HAP-1 (cell line): Measurements from ENCODE around the gene PSMB7.

ENCODE experiments used
- DNase-seq, 2 experiments: peaks; one replicate each; pipeline ENCODE4 v3.0.0-alpha.2; 2016 to 2020; ENCODE audit warnings: low spot score in 2 of 2
- H3K27me3 ChIP-seq: fragments of 250-450 bp; sonication (Bioruptor Pico); 2 replicates; pipeline ENCODE4 v1.5.1; 2020; ENCODE audit warnings: low read depth, mild to moderate bottlenecking, moderate library complexity
- H3K36me3 ChIP-seq: fragments of 250-450 bp; sonication (Bioruptor Pico); replicated peaks from 2 replicates; pipeline ENCODE4 v1.5.1; 2020; ENCODE audit warnings: mild to moderate bottlenecking
- H3K4me1 ChIP-seq: fragments of 250-450 bp; sonication (Bioruptor Pico); 2 replicates; pipeline ENCODE4 v1.5.1; 2020; ENCODE audit warnings: mild to moderate bottlenecking
- H3K4me3 ChIP-seq: fragments of 250-450 bp; sonication (Bioruptor Pico); 2 replicates; pipeline ENCODE4 v1.5.1; 2020; ENCODE audit warnings: mild to moderate bottlenecking, moderate library complexity
- H3K9me3 ChIP-seq: fragments of 250-450 bp; sonication (Bioruptor Pico); 2 replicates; pipeline ENCODE4 v1.5.1; 2020; ENCODE audit warnings: mild to moderate bottlenecking, moderate library complexity
- in situ Hi-C: fragments of 300-500 bp; cut with MboI; formaldehyde crosslinking; loops from 3 replicates; pipeline ENCODE4 v1.14.3; 2020; ENCODE audit warnings: low sequenced_read_pairs, inconsistent platforms, mixed read lengths

PSMB7 gene

GRCh38 chr9:124342776-124343485 lies 72.3 kb downstream of the PSMB7 start:
- Histone ChIP-seq H3K4me1 (no peaks in the 10 kb centered on the region), H3K36me3 (peaks cover 20% of the 10 kb centered on the region), H3K4me3 (no peak overlapping the region), H3K27me3 (no peaks in the 10 kb centered on the region), H3K9me3 (no peaks in the 10 kb centered on the region)
- no peak for DNase-seq
- in situ Hi-C loops: no loop called here

GRCh38 chr9:124342402-124342775 lies 72.9 kb downstream of the PSMB7 start:
- Histone ChIP-seq H3K4me3 (no peak overlapping the region), H3K36me3 (peaks cover 20% of the 10 kb centered on the region), H3K9me3 (0 out of 2 replicates have a peak, but pooled peaks cover under 1% of the 10 kb centered on the region), H3K4me1 (no peaks in the 10 kb centered on the region), H3K27me3 (no peaks in the 10 kb centered on the region)
- in situ Hi-C loops: no loop called here
- DNase-seq: no peak

- Histone ChIP-seq H3K4me3 (no peak overlapping the region), H3K4me1 (no peaks in the 10 kb centered on the region), H3K9me3 (0 out of 2 replicates have a peak, but pooled peaks cover 2% of the 10 kb centered on the region), H3K36me3 (peaks cover 19% of the 10 kb centered on the region), H3K27me3 (no peaks in the 10 kb centered on the region)
- DNase-seq: no peak
- in situ Hi-C loops: no loop called here
Measured at GRCh38 chr9:124341455-124342170, 73.6 kb downstream of the PSMB7 start.

GRCh38 chr9:124340219-124341069 lies 74.8 kb downstream of the PSMB7 start:
- Histone ChIP-seq H3K4me1 (no peaks in the 10 kb centered on the region), H3K36me3 (peaks cover 19% of the 10 kb centered on the region), H3K27me3 (no peaks in the 10 kb centered on the region), H3K9me3 (0 out of 2 replicates have a peak, but pooled peaks cover 2% of the 10 kb centered on the region), H3K4me3 (no peak overlapping the region)
- no peak for DNase-seq
- in situ Hi-C loops: no loop called here

- in situ Hi-C loops: no loop called here
- no peak overlapping the region for H3K4me3 ChIP-seq
Measured at GRCh38 chr9:124339603-124340146, 75.6 kb downstream of the PSMB7 start.

GRCh38 chr9:124337562-124337961 lies 77.7 kb downstream of the PSMB7 start:
- peaks cover 13% of the 10 kb centered on the region for H3K36me3 ChIP-seq
- in situ Hi-C loops: no loop called here
- no peak overlapping the region for H3K4me3 ChIP-seq
- H3K4me1 ChIP-seq: no peaks in the 10 kb centered on the region
- no peak for DNase-seq
- no peaks in the 10 kb centered on the region for H3K27me3 ChIP-seq
- 0 out of 2 replicates have a peak, but pooled peaks cover 2% of the 10 kb centered on the region for H3K9me3 ChIP-seq

More at GRCh38 chr9:124339603-124340146, 75.6 kb downstream of the PSMB7 start:
- H3K36me3 ChIP-seq: peaks cover 18% of the 10 kb centered on the region
- no peaks in the 10 kb centered on the region for H3K4me1 ChIP-seq
- DNase-seq: no peak
- H3K27me3 ChIP-seq: no peaks in the 10 kb centered on the region
- 0 out of 2 replicates have a peak, but pooled peaks cover 2% of the 10 kb centered on the region for H3K9me3 ChIP-seq

- peaks cover 17% of the 10 kb centered on the region for H3K36me3 ChIP-seq
- H3K9me3 ChIP-seq: 0 out of 2 replicates have a peak, but pooled peaks cover 2% of the 10 kb centered on the region
- H3K4me3 ChIP-seq: no peak overlapping the region
- no peaks in the 10 kb centered on the region for H3K4me1 ChIP-seq
- in situ Hi-C loops: no loop called here
- H3K27me3 ChIP-seq: no peaks in the 10 kb centered on the region
- no peak for DNase-seq
Measured at GRCh38 chr9:124335320-124335707, 79.9 kb downstream of the PSMB7 start.

GRCh38 chr9:124334568-124335319 lies 80.5 kb downstream of the PSMB7 start:
- DNase-seq: no peak
- H3K9me3 ChIP-seq: 0 out of 2 replicates have a peak, but pooled peaks cover 2% of the 10 kb centered on the region
- H3K27me3 ChIP-seq: no peaks in the 10 kb centered on the region
- in situ Hi-C loops: no loop called here
- H3K4me1 ChIP-seq: no peaks in the 10 kb centered on the region
- peaks cover 17% of the 10 kb centered on the region for H3K36me3 ChIP-seq
- H3K4me3 ChIP-seq: no peak overlapping the region

- no peaks in the 10 kb centered on the region for H3K4me1 ChIP-seq
- in situ Hi-C loops: no loop called here
- H3K27me3 ChIP-seq: no peaks in the 10 kb centered on the region
- 0 out of 2 replicates have a peak, but pooled peaks cover 2% of the 10 kb centered on the region for H3K9me3 ChIP-seq
- peaks cover 26% of the 10 kb centered on the region for H3K36me3 ChIP-seq
- no peak for DNase-seq
- H3K4me3 ChIP-seq: no peak overlapping the region
Measured at GRCh38 chr9:124333203-124333579, 82.1 kb downstream of the PSMB7 start.

GRCh38 chr9:124332361-124333202 lies 82.7 kb downstream of the PSMB7 start:
- Histone ChIP-seq H3K4me3 (no peak overlapping the region), H3K27me3 (no peaks in the 10 kb centered on the region), H3K9me3 (0 out of 2 replicates have a peak, but pooled peaks cover 2% of the 10 kb centered on the region), H3K4me1 (no peaks in the 10 kb centered on the region), H3K36me3 (peaks cover 29% of the 10 kb centered on the region)
- in situ Hi-C loops: no loop called here
- no peak for DNase-seq

GRCh38 chr9:124331580-124331979 lies 83.7 kb downstream of the PSMB7 start:
- H3K36me3 ChIP-seq: peaks cover 29% of the 10 kb centered on the region
- in situ Hi-C loops: no loop called here
- no peaks in the 10 kb centered on the region for H3K4me1 ChIP-seq
- no peak overlapping the region for H3K4me3 ChIP-seq
- no peaks in the 10 kb centered on the region for H3K9me3 ChIP-seq
- H3K27me3 ChIP-seq: no peaks in the 10 kb centered on the region
- DNase-seq: no peak

- H3K4me3 ChIP-seq: no peak overlapping the region
- H3K9me3 ChIP-seq: no peaks in the 10 kb centered on the region
- H3K27me3 ChIP-seq: no peaks in the 10 kb centered on the region
- in situ Hi-C loops: no loop called here
- no peaks in the 10 kb centered on the region for H3K4me1 ChIP-seq
- peaks cover 29% of the 10 kb centered on the region for H3K36me3 ChIP-seq
- no peak for DNase-seq
Measured at GRCh38 chr9:124330011-124330697, 85.1 kb downstream of the PSMB7 start.
